Ishikawa (cell line): ENCODE results near the gene ELFN1.
A peak's percentile ranks its signal among the peaks of the same experiment; 100 is the strongest.

Experiments used
- CEBPB ChIP-seq: IDR thresholded peaks from 2 replicates; pipeline ENCODE4 v1.6.1; 2012
- CREB1 ChIP-seq: IDR thresholded peaks from 2 replicates; pipeline ENCODE4 v1.6.1; 2012; ENCODE audit warnings: low read depth
- EGR1 ChIP-seq: IDR thresholded peaks from 2 replicates; pipeline ENCODE4 v1.6.1; 2012
- EP300 ChIP-seq: IDR thresholded peaks from 2 replicates; pipeline ENCODE4 v1.6.1; 2012; ENCODE audit warnings: borderline replicate concordance
- FOXM1 ChIP-seq: IDR thresholded peaks from 2 replicates; pipeline ENCODE4 v1.6.1; 2012; ENCODE audit warnings: low read depth, borderline replicate concordance
- NFIC ChIP-seq: IDR thresholded peaks from 2 replicates; pipeline ENCODE4 v1.6.1; 2012
- RAD21 ChIP-seq: IDR thresholded peaks from 2 replicates; pipeline ENCODE4 v1.6.1; 2012; ENCODE audit warnings: low read depth
- TAF1 ChIP-seq: IDR thresholded peaks from 2 replicates; pipeline ENCODE4 v1.6.1; 2012; ENCODE audit warnings: low read depth, mild to moderate bottlenecking
- TCF12 ChIP-seq: IDR thresholded peaks from 2 replicates; pipeline ENCODE4 v1.6.1; 2012; ENCODE audit warnings: low read depth
- TEAD4 ChIP-seq: IDR thresholded peaks from 2 replicates; pipeline ENCODE4 v1.6.1; 2012
- YY1 ChIP-seq: IDR thresholded peaks from 2 replicates; pipeline ENCODE4 v1.6.1; 2012; ENCODE audit warnings: low read depth
- ZBTB7A ChIP-seq: IDR thresholded peaks from 2 replicates; pipeline ENCODE4 v1.6.1; 2012; ENCODE audit warnings: low read depth
- TF ChIP-seq, protein P1 (sequence below): IDR thresholded peaks from 2 replicates; pipeline ENCODE4 v1.6.1; 2012
- TF ChIP-seq, protein P2 (sequence below): IDR thresholded peaks from 2 replicates; pipeline ENCODE4 v1.6.1; 2012; ENCODE audit warnings: low read depth, mild to moderate bottlenecking
- TF ChIP-seq, protein P3 (sequence below): IDR thresholded peaks from 2 replicates; pipeline ENCODE4 v1.6.1; 2012

The ELFN1 gene

GRCh38 chr7:1688542-1688941 lies 18.5 kb downstream of the ELFN1 start:
- TF ChIP-seq EP300 (no peak), EGR1 (no peak), TCF12 (no peak), NFIC (no peak)
- TF ChIP-seq, protein P1, sequence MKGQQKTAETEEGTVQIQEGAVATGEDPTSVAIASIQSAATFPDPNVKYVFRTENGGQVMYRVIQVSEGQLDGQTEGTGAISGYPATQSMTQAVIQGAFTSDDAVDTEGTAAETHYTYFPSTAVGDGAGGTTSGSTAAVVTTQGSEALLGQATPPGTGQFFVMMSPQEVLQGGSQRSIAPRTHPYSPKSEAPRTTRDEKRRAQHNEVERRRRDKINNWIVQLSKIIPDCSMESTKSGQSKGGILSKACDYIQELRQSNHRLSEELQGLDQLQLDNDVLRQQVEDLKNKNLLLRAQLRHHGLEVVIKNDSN, result no peak

DNA sequence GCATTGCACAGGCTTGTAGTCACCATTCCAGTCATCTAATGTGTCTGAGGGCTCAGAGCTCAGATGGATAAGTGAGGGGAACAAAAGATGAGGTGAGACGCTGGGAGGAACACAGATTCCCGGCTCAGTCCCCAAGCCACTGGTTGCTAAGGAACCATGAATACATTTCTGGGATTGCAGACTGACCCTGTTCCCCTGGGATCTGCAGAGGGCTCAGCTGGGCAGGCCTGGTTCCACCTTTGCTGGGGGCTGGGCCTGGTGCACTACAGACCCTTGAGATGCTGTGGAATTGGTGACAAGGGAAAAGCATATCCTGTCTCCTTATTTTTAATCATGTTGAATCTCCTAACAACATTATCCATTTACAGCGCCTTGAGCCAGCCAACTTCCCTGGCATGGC lies 19.2 kb downstream of the ELFN1 start:
- TF ChIP-seq RAD21 (no peak), EGR1 (no peak), TEAD4 (no peak), CREB1 (no peak), NFIC (no peak), ZBTB7A (no peak), TCF12 (no peak), FOXM1 (no peak)

- TF ChIP-seq TEAD4 (no peak), RAD21 (no peak), CEBPB (no peak), YY1 (no peak)
Observed at GRCh38 chr7:1690359-1690958, 20.4 kb downstream of the ELFN1 start.

- TF ChIP-seq, protein P2, sequence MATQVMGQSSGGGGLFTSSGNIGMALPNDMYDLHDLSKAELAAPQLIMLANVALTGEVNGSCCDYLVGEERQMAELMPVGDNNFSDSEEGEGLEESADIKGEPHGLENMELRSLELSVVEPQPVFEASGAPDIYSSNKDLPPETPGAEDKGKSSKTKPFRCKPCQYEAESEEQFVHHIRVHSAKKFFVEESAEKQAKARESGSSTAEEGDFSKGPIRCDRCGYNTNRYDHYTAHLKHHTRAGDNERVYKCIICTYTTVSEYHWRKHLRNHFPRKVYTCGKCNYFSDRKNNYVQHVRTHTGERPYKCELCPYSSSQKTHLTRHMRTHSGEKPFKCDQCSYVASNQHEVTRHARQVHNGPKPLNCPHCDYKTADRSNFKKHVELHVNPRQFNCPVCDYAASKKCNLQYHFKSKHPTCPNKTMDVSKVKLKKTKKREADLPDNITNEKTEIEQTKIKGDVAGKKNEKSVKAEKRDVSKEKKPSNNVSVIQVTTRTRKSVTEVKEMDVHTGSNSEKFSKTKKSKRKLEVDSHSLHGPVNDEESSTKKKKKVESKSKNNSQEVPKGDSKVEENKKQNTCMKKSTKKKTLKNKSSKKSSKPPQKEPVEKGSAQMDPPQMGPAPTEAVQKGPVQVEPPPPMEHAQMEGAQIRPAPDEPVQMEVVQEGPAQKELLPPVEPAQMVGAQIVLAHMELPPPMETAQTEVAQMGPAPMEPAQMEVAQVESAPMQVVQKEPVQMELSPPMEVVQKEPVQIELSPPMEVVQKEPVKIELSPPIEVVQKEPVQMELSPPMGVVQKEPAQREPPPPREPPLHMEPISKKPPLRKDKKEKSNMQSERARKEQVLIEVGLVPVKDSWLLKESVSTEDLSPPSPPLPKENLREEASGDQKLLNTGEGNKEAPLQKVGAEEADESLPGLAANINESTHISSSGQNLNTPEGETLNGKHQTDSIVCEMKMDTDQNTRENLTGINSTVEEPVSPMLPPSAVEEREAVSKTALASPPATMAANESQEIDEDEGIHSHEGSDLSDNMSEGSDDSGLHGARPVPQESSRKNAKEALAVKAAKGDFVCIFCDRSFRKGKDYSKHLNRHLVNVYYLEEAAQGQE, result no peak
- no peak for TF ChIP-seq EGR1
- no peak for TF ChIP-seq CREB1
- TF ChIP-seq ZBTB7A, result no peak
- TF ChIP-seq, protein P3, sequence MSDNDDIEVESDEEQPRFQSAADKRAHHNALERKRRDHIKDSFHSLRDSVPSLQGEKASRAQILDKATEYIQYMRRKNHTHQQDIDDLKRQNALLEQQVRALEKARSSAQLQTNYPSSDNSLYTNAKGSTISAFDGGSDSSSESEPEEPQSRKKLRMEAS, result no peak
- no peak for TF ChIP-seq TCF12
- TF ChIP-seq TAF1, result no peak
- TF ChIP-seq TEAD4, result no peak
- TF ChIP-seq YY1, result no peak
- no peak for TF ChIP-seq RAD21
- no peak for TF ChIP-seq CEBPB
- TF ChIP-seq FOXM1, result no peak
- TF ChIP-seq, protein P1, result no peak
- no peak for TF ChIP-seq NFIC
- no peak for TF ChIP-seq EP300
Observed at GRCh38 chr7:1691096-1691495, 21.0 kb downstream of the ELFN1 start.

DNA sequence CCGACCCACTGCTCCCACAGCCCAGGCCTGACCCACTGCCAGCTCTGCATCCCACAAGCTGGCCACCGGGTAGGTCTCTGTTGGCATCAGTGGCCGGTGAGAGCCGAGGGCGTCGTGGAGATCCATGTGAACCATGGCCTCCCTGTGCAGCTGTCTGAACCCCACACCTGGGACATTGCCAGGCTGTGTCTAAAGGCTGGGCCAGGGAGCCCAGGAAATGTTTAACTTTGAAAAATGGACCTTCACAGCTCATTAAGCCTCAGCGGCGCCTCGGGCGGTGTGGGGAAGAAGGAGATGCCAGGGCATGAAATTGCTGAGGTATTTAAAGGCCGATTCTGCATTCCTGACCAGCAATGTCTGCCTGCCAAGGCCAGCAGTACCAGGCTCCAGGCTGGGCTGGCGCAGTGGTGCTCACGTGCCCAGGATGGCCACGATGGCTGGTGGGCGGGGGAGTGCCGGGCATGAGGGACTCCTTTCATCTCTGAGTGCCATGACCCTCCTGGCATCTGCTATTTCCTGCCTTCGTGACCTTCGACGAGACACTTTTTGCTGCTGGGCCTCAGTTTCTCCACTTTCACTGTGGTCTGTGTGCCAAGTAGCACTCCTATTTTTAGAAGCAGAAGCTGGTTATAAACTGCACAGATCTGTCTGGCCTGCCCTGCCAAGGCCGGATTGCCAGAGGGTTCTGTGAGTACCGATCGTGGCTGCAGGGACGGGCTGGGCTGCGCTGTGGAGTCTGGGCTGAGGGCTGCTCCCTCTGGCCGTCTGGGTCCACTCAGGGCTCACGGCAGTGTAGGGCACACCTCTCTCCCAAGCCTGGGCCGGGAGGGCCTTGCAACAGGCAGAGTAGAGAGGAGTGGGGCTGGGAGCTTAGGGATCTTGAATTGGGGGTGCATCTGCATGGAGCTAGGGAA lies 21.8 kb downstream of the ELFN1 start:
- TF ChIP-seq FOXM1 (no peak), TEAD4 (peak; percentile 79), TCF12 (peak; percentile 57; the same call in 1 of the 2 replicates), EP300 (no peak), YY1 (0 out of 2 replicates have a peak, but pooled peaks have one; percentile 13), NFIC (peak; percentile 65), EGR1 (no peak), ZBTB7A (no peak)
- TF ChIP-seq, protein P3, result peak; percentile 67
- TF ChIP-seq, protein P1, result peak; percentile 70

DNA sequence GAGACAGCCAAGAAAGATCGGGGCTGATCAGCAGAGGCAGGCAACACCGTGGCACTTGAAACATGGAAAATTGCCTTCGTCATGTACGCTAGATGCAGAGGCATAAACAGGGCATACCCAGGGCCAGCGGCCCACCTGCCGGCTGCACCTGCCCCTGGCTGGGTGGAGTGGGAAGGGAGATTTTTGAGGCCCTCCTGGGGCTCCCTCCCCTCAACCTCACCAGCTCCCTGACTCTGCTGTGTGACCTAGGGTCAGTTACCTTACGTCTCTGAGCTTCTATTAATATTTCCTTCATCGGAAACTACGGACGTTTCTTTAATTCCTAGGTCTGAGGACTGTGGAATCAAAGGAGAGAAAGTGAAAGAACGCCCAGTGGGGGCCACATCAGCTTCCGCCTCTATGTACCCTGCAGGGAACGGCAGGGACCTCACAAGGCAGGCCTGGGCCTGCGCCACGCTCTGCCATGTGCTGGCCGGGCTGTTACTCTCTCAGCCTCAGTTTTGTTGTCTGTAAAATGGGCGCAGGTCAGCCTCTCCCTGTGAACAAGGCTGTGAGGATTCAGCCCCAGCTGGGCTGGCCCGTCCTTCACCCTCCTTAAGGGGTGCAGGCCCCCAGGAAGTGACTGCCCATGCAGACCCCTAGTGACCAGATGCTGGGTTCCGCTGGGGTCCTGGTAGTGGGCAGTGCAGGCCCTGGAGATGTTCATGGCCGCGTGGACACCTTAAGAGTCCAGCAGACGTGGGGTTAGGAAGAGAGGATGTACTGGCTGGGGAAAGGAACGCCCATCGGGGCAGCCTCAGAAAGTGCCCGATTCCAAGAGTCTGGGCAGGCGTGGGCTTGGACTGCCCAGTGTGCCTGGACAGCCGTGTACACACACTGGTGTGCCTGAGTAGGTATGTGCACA lies 22.7 kb downstream of the ELFN1 start:
- TF ChIP-seq, protein P1, result no peak
- TF ChIP-seq RAD21 (no peak), FOXM1 (no peak), EP300 (no peak), EGR1 (no peak), TAF1 (no peak), CREB1 (no peak), TEAD4 (no peak), TCF12 (no peak), YY1 (no peak), ZBTB7A (no peak), CEBPB (no peak)
- TF ChIP-seq, protein P2, result no peak
- TF ChIP-seq, protein P3, result no peak
